Trophoblast cell (in vitro differentiated cells and primary cell): ENCODE results near the gene CNTN4. TPM values are rescaled to one million over a fixed set of nuclear protein-coding genes. Genes with fewer than 3 reads are reported as not detected.

Experiments used
- DNase-seq, 2 donors: peaks; one replicate each; pipeline ENCODE4 v3.0.0-alpha.2; 2016
- H2AFZ ChIP-seq: 2 replicates; pipeline ENCODE4 v1.6.1; 2013; ENCODE audit warnings: low read length, moderate library complexity, mild to moderate bottlenecking; ENCODE audit not compliant: insufficient read depth, poor library complexity
- H2AK5ac ChIP-seq: 2 replicates; pipeline ENCODE4 v1.6.1; 2013; ENCODE audit warnings: mild to moderate bottlenecking, low read length
- H2BK120ac ChIP-seq: 2 replicates; pipeline ENCODE4 v1.6.1; 2013; ENCODE audit warnings: low read length, mild to moderate bottlenecking, moderate library complexity; ENCODE audit not compliant: insufficient read depth, poor library complexity
- H2BK12ac ChIP-seq: 2 replicates; pipeline ENCODE4 v1.6.1; 2013; ENCODE audit warnings: mild to moderate bottlenecking, low read length, moderate library complexity
- H2BK5ac ChIP-seq: 2 replicates; pipeline ENCODE4 v1.6.1; 2013; ENCODE audit warnings: low read length, low read depth, moderate library complexity, mild to moderate bottlenecking; ENCODE audit not compliant: poor library complexity
- H3K14ac ChIP-seq: 2 replicates; pipeline ENCODE4 v1.6.1; 2013; ENCODE audit warnings: mild to moderate bottlenecking, low read length
- H3K18ac ChIP-seq: 2 replicates; pipeline ENCODE4 v1.6.1; 2013; ENCODE audit warnings: mild to moderate bottlenecking, low read length
- H3K23ac ChIP-seq: 2 replicates; pipeline ENCODE4 v1.6.1; 2013; ENCODE audit warnings: low read length
- H3K27ac ChIP-seq: 2 replicates; pipeline ENCODE4 v1.5.1; 2013; ENCODE audit warnings: low read depth, mild to moderate bottlenecking, inconsistent platforms, low read length, moderate library complexity
- H3K27me3 ChIP-seq: 2 replicates; pipeline ENCODE4 v1.6.1; 2013; ENCODE audit warnings: inconsistent platforms, mild to moderate bottlenecking, low read length, moderate library complexity; ENCODE audit not compliant: insufficient read depth
- H3K36me3 ChIP-seq, 2 experiments: 1 replicate in 1 of 2; 2 replicates in 1 of 2; pipeline ENCODE4 v1.6.1; 2013; ENCODE audit warnings: low read length in 2 of 2, mild to moderate bottlenecking in 2 of 2, moderate library complexity in 1 of 2; ENCODE audit not compliant: insufficient read depth in 2 of 2, control insufficient read depth in 1 of 2
- H3K4ac ChIP-seq: 2 replicates; pipeline ENCODE4 v1.6.1; 2013; ENCODE audit warnings: low read depth, mild to moderate bottlenecking, low read length, moderate library complexity
- H3K4me1 ChIP-seq, 2 experiments: 1 replicate in 1 of 2; 2 replicates in 1 of 2; pipeline ENCODE4 v1.6.1; 2013; ENCODE audit warnings: low read length in 2 of 2, mild to moderate bottlenecking in 2 of 2, moderate library complexity in 1 of 2; ENCODE audit not compliant: insufficient read depth in 2 of 2, control insufficient read depth in 1 of 2
- H3K4me2 ChIP-seq: 2 replicates; pipeline ENCODE4 v1.6.1; 2013; ENCODE audit warnings: inconsistent platforms, mild to moderate bottlenecking, low read length, moderate library complexity
- H3K4me3 ChIP-seq: 2 replicates; pipeline ENCODE4 v1.5.1; 2013; ENCODE audit warnings: mild to moderate bottlenecking, low read depth, low read length, inconsistent platforms
- H3K79me1 ChIP-seq: one replicate; pipeline ENCODE4 v1.6.1; 2013; ENCODE audit warnings: low read length
- H3K79me2 ChIP-seq: 2 replicates; pipeline ENCODE4 v1.6.1; 2013; ENCODE audit warnings: low read length, mild to moderate bottlenecking; ENCODE audit not compliant: control insufficient read depth, insufficient read depth, poor library complexity
- H3K9ac ChIP-seq: 2 replicates; pipeline ENCODE4 v1.6.1; 2013; ENCODE audit warnings: mild to moderate bottlenecking, low read length
- H3K9me3 ChIP-seq: 2 replicates; pipeline ENCODE4 v1.6.1; 2013; ENCODE audit warnings: low read depth, mild to moderate bottlenecking, control low read depth, inconsistent platforms, low read length; ENCODE audit not compliant: insufficient read depth
- H4K12ac ChIP-seq: 2 replicates; pipeline ENCODE4 v1.6.1; 2013; ENCODE audit warnings: low read depth, mild to moderate bottlenecking, low read length, moderate library complexity
- H4K8ac ChIP-seq: 2 replicates; pipeline ENCODE4 v1.6.1; 2013; ENCODE audit warnings: low read depth, mild to moderate bottlenecking, low read length, moderate library complexity
- H4K91ac ChIP-seq: one replicate; pipeline ENCODE4 v1.6.1; 2013; ENCODE audit warnings: low read depth, mild to moderate bottlenecking, low read length, moderate library complexity
- WGBS: extraction: QIAGEN DNeasy Blood & Tissue Kit; methylation state at CpG from one replicate; pipeline ENCODE4 v1.1.7; 2013; ENCODE audit warnings: missing lambda C conversion rate; ENCODE audit not compliant: insufficient read length, insufficient coverage; ENCODE audit errors: extremely low coverage; 5-methylcytosine and 5-hydroxymethylcytosine counted together
- polyA plus RNA-seq: library from polyadenylated mRNA; stranded (reverse); fragments of 200-250 nt; gene quantifications from 2 replicates; pipeline ENCODE4 v1.2.3, GENCODE V29; 2013

The CNTN4 gene
- polyA plus RNA-seq: 7.7 and 8.3 TPM in 2 replicates

- Histone ChIP-seq H3K4me3 (peak within 1 kb of the TSS; percentile 90), H3K4ac (peak within 1 kb of the TSS; percentile 47), H2BK12ac (peak within 1 kb of the TSS; percentile 74), H2AK5ac (no peak within 1 kb of the TSS), H4K91ac (peak within 1 kb of the TSS; percentile 86), H2BK120ac (peak within 1 kb of the TSS; percentile 91), H3K23ac (no peak within 1 kb of the TSS), H2AFZ (peak within 1 kb of the TSS; percentile 100), H3K79me1 (peaks cover 10% of the 10 kb centered on the region), H3K18ac (peak within 1 kb of the TSS; percentile 94), H3K4me2 (peak within 1 kb of the TSS; percentile 80), H3K36me3 (no peaks in the 10 kb centered on the region), H3K27ac (peak within 1 kb of the TSS; percentile 81), H4K12ac (peak within 1 kb of the TSS; percentile 85), H3K4me1 (no peaks in the 10 kb centered on the region), H2BK5ac (peak within 1 kb of the TSS; percentile 89), H3K9me3 (no peaks in the 10 kb centered on the region), H4K8ac (peak within 1 kb of the TSS; percentile 91), H3K79me2 (peaks cover 6% of the 10 kb centered on the region), H3K27me3 (no peaks in the 10 kb centered on the region), H3K9ac (peak within 1 kb of the TSS; percentile 86), H3K14ac (peak within 1 kb of the TSS; percentile 90)
- no CpG with 5 or more reads among the region's 86 CpGs for WGBS
- peak; percentile 4 to 5 for DNase-seq
Measured at GRCh38 chr3:2098398-2099027, at the start of gene CNTN4. TSS of gene CNTN4 (plus strand) at chr3:2098866.

DNA sequence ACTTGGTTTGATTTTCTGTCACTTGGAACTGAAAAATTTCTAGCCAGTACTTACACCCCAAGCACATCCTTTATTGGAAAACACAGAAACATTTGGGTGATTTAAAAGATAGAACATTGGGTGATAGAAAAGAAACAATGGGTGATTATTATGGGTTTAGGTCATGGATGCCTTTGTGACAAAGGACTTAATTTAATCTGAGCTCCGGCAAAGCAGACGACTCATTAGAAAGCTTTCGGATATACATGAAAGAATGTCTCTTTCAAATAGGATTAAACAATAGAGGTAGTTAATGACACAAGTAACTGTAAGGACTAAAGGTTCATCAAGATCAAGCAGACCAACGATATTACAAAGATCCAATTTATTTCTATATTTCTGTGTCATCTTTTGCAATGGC lies 37.3 kb upstream of the CNTN4 start:
- H3K27ac ChIP-seq: no peak overlapping the region
- H3K9me3 ChIP-seq: no peaks in the 10 kb centered on the region
- H4K8ac ChIP-seq: no peak overlapping the region
- no CpG with 5 or more reads among the region's 4 CpGs for WGBS
- no peak overlapping the region for H3K9ac ChIP-seq
- H3K79me1 ChIP-seq: no peaks in the 10 kb centered on the region
- no peak overlapping the region for H2BK120ac ChIP-seq
- no peak overlapping the region for H2AFZ ChIP-seq
- H3K4me2 ChIP-seq: no peak overlapping the region
- H2BK5ac ChIP-seq: no peak overlapping the region
- H3K79me2 ChIP-seq: no peaks in the 10 kb centered on the region
- no peak overlapping the region for H3K14ac ChIP-seq
- no peak overlapping the region for H4K91ac ChIP-seq
- H3K23ac ChIP-seq: no peak overlapping the region
- no peaks in the 10 kb centered on the region for H3K36me3 ChIP-seq
- no peak overlapping the region for H2AK5ac ChIP-seq
- no peak for DNase-seq
- no peak overlapping the region for H2BK12ac ChIP-seq
- no peak overlapping the region for H3K4me3 ChIP-seq
- no peaks in the 10 kb centered on the region for H3K4me1 ChIP-seq
- H3K27me3 ChIP-seq: no peaks in the 10 kb centered on the region
- H3K18ac ChIP-seq: no peak overlapping the region
- no peak overlapping the region for H3K4ac ChIP-seq
- no peak overlapping the region for H4K12ac ChIP-seq

- Histone ChIP-seq H3K36me3 (no peaks in the 10 kb centered on the region), H3K79me2 (no peaks in the 10 kb centered on the region), H3K27ac (no peak overlapping the region), H3K4me3 (no peak overlapping the region), H2AFZ (no peak overlapping the region), H4K91ac (no peak overlapping the region), H3K27me3 (no peaks in the 10 kb centered on the region), H2BK120ac (no peak overlapping the region), H3K9ac (no peak overlapping the region), H3K23ac (no peak overlapping the region), H3K4ac (no peak overlapping the region), H2AK5ac (no peak overlapping the region), H4K12ac (no peak overlapping the region), H3K9me3 (no peaks in the 10 kb centered on the region), H3K18ac (no peak overlapping the region), H3K14ac (no peak overlapping the region), H3K79me1 (no peaks in the 10 kb centered on the region), H2BK5ac (no peak overlapping the region), H3K4me2 (no peak overlapping the region), H4K8ac (no peak overlapping the region), H2BK12ac (no peak overlapping the region), H3K4me1 (no peaks in the 10 kb centered on the region)
- no CpG with 5 or more reads among the region's 2 CpGs for WGBS
- no peak for DNase-seq
Measured at GRCh38 chr3:2071531-2071930, 27.1 kb upstream of the CNTN4 start.

- Histone ChIP-seq H3K23ac (no peak overlapping the region), H3K4me1 (no peaks in the 10 kb centered on the region), H2AK5ac (no peak overlapping the region), H4K12ac (no peak overlapping the region), H3K36me3 (no peaks in the 10 kb centered on the region), H4K91ac (no peak overlapping the region), H3K18ac (no peak overlapping the region), H3K9ac (no peak overlapping the region), H3K4me3 (no peak overlapping the region), H3K9me3 (no peaks in the 10 kb centered on the region), H2AFZ (no peak overlapping the region), H3K79me1 (no peaks in the 10 kb centered on the region), H3K27me3 (no peaks in the 10 kb centered on the region), H4K8ac (no peak overlapping the region), H3K4ac (no peak overlapping the region), H3K14ac (no peak overlapping the region), H3K79me2 (no peaks in the 10 kb centered on the region), H2BK5ac (no peak overlapping the region), H3K27ac (no peak overlapping the region), H2BK12ac (no peak overlapping the region), H2BK120ac (no peak overlapping the region), H3K4me2 (no peak overlapping the region)
- no CpG with 5 or more reads among the region's 3 CpGs for WGBS
- DNase-seq: no peak
Measured at GRCh38 chr3:2078821-2079220, 19.8 kb upstream of the CNTN4 start.
